Erythroblast (primary cell): ENCODE measurements around the gene CAMSAP1.

Experiments
- GATA1 ChIP-seq: IDR thresholded peaks from 2 replicates; pipeline ENCODE4 v1.6.1; 2011; ENCODE audit warnings: low read depth, mild to moderate bottlenecking, control low read depth, low read length, moderate library complexity
- POLR2A ChIP-seq: IDR thresholded peaks from 2 replicates; pipeline ENCODE4 v1.6.1; 2011; ENCODE audit warnings: mild to moderate bottlenecking, low read length

- TF ChIP-seq POLR2A (no peak), GATA1 (no peak)
Measured at GRCh38 chr9:135931349-135931820, 24.0 kb upstream of the CAMSAP1 start.
